Ovary (tissue), 9 donors: ENCODE measurements around the gene DMGDH. TPM values are rescaled to one million over a fixed set of nuclear protein-coding genes. Genes with fewer than 3 reads are reported as not detected.

Source experiments
- DNase-seq, 5 donors: peaks; one replicate each; pipeline ENCODE4 v3.0.0-alpha.2; 2019 to 2020
- H3K27ac ChIP-seq, 2 donors: fragments of 200-600 bp; one replicate each; pipeline versions ENCODE4 v1.5.1 to v1.8.0; 2019 to 2022
- H3K27me3 ChIP-seq: fragments of 200-600 bp; one replicate; pipeline ENCODE4 v1.8.0; 2022
- H3K36me3 ChIP-seq: fragments of 200-600 bp; sonication (generic); one replicate; pipeline ENCODE4 v1.5.1; 2019
- H3K4me1 ChIP-seq: one replicate; pipeline ENCODE4 v1.8.1; 2013; ENCODE audit warnings: mild to moderate bottlenecking, moderate library complexity; ENCODE audit not compliant: insufficient read depth
- H3K4me3 ChIP-seq: fragments of 200-600 bp; sonication (generic); one replicate; pipeline ENCODE4 v1.5.1; 2017
- H3K9me3 ChIP-seq, 2 donors: fragments of 200-600 bp in 1 of 2; sonication (generic) in 1 of 2; one replicate each; pipeline versions ENCODE4 v1.5.1 to v1.8.1; 2013 to 2019; ENCODE audit warnings: mild to moderate bottlenecking in 1 of 2, moderate library complexity in 1 of 2
- EP300 ChIP-seq: sonication (generic); formaldehyde crosslinking; IDR thresholded peaks from one replicate; pipeline ENCODE4 v1.6.1; 2017; ENCODE audit warnings: antibody characterized with exemption
- POLR2A ChIP-seq: fragments of 450-650 bp; IDR thresholded peaks from one replicate; pipeline ENCODE4 v1.6.1; 2017; ENCODE audit warnings: antibody characterized with exemption, mild to moderate bottlenecking, moderate library complexity
- WGBS, 3 donors: extraction: QIAGEN DNeasy Blood & Tissue Kit in 1 of 3; methylation state at CpG; one replicate each; pipeline versions ENCODE4 v1.1.5 to v1.1.7; 2013 to 2017; 5-methylcytosine and 5-hydroxymethylcytosine counted together
- intact Hi-C, 4 donors: fragments of 100-400 bp; cut with DNase I; formaldehyde crosslinking; loops; one replicate each; pipeline versions ENCODE4 v1.11.0 to v1.15.1; 2022 to 2023
- polyA plus RNA-seq, 2 donors: library from polyadenylated mRNA; stranded (reverse); fragments of 200-250 nt in 1 of 2; fragments of 350-450 nt in 1 of 2; fragmentation: Illumina TruSeq in 1 of 2; extraction: RNeasy Lipid Tissue Mini Kit (QIAGEN cat#74804) in 1 of 2; gene quantifications; one replicate each; pipeline ENCODE4 v1.2.3, GENCODE V29; 2013 to 2014
- total RNA-seq, 7 donors: library from RNA; depleted of rRNA in 2 of 7; stranded (reverse); fragments of >200 nt in 2 of 7; fragmentation: NEBNext Ultra II Directional in 3 of 7; extraction: Animal tissue kit (Norgen Biotek cat#: 25700) in 3 of 7; gene quantifications; one replicate each; pipeline versions ENCODE4 v1.1.0 to v1.2.4, GENCODE V29; 2016 to 2023
- TF ChIP-seq, protein P1 (sequence below), 3 donors: fragments of 450-650 bp in 2 of 3; fragments of 200-600 bp in 1 of 3; IDR thresholded peaks; one replicate each; pipeline versions ENCODE4 v1.5.1 to v1.8.0; 2016 to 2022; ENCODE audit warnings: antibody characterized with exemption in 3 of 3, mild to moderate bottlenecking in 1 of 3
- donor health status: DM: no; HTN: no; CAD: no; lungs with moderate emphysema.
- donor health status: DM: no; HTN: no; CAD: no.
- donor health status: Bipolar disorder and iron deficiency.
- donor health status: DM: yes; HTN: yes; CAD: no.
- donor health status: DM: no; HTN: no; CAD: no.
- donor health status: DM: yes; HTN: yes; CAD: no.

DMGDH gene
- total and polyA plus RNA-seq, 9 donors: 2.1 to 5.8 (median 4.2) TPM

DNA sequence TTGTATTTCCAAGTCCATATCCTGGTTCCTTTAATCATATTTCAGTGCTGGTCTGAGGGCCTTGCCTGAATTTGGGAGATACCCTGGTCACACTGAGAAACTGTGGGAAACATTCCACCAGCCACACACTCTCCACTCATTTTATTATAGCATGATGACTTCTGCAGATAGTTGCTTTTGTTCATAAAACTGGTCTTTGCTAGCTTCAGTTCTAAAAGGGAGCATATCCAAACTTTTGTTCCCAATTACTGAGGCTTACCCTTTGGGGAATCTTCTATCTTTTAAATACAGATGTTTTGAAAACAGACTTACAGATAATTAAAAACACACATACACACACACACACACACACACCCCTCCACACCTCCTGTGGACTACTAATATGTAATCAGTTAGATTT is 21.0 kb downstream of the DMGDH start:
- no peaks in the 10 kb centered on the region for H3K9me3 ChIP-seq
- no peaks in the 10 kb centered on the region for H3K36me3 ChIP-seq
- TF ChIP-seq POLR2A (no peak), EP300 (no peak)
- TF ChIP-seq, protein P1, sequence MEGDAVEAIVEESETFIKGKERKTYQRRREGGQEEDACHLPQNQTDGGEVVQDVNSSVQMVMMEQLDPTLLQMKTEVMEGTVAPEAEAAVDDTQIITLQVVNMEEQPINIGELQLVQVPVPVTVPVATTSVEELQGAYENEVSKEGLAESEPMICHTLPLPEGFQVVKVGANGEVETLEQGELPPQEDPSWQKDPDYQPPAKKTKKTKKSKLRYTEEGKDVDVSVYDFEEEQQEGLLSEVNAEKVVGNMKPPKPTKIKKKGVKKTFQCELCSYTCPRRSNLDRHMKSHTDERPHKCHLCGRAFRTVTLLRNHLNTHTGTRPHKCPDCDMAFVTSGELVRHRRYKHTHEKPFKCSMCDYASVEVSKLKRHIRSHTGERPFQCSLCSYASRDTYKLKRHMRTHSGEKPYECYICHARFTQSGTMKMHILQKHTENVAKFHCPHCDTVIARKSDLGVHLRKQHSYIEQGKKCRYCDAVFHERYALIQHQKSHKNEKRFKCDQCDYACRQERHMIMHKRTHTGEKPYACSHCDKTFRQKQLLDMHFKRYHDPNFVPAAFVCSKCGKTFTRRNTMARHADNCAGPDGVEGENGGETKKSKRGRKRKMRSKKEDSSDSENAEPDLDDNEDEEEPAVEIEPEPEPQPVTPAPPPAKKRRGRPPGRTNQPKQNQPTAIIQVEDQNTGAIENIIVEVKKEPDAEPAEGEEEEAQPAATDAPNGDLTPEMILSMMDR (IDR thresholded peaks at IDR 0.05): no peak
- no peak overlapping the region for H3K4me3 ChIP-seq
- H3K27me3 ChIP-seq: no peaks in the 10 kb centered on the region
- DNase-seq: no peak
- H3K4me1 ChIP-seq: no peaks in the 10 kb centered on the region
- intact Hi-C loops: no loop called here
- no peak overlapping the region for H3K27ac ChIP-seq

DNA sequence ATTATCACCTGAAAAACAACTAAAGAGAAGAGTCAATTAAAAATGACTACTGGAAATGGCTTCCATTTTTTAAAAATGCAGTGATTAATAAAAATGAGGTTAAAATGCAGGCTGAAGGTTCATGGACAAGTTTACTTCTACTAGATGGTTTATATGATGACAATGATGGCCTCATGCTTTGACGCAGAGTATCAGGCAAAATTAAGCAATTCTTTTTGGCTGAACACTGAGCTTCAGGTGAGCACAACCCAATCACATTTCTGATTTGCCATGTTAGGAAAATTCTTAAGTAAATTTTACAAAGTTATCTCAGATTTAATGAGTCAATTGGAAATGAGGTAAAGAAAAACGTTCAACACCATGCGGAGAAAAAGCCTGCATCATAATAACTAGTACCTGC is 22.3 kb downstream of the DMGDH start:
- DNase-seq: no peak
- Histone ChIP-seq H3K27me3 (no peaks in the 10 kb centered on the region), H3K4me1 (no peaks in the 10 kb centered on the region), H3K36me3 (no peaks in the 10 kb centered on the region), H3K27ac (no peak overlapping the region), H3K4me3 (no peak overlapping the region), H3K9me3 (no peaks in the 10 kb centered on the region)
- 87 to 92% (median 90%) methylated on average over 3 of the region's 3 CpGs for WGBS, 3 donors
- intact Hi-C loops: no loop called here
- TF ChIP-seq POLR2A: no peak
- TF ChIP-seq, protein P1 (IDR thresholded peaks at IDR 0.05): no peak
- no peak for TF ChIP-seq EP300

GRCh38 chr5:79042188-79042587 is 27.3 kb downstream of the DMGDH start:
- intact Hi-C loops: no loop called here
- Histone ChIP-seq H3K4me3 (no peak overlapping the region), H3K27ac (no peak overlapping the region), H3K9me3 (no peaks in the 10 kb centered on the region), H3K36me3 (no peaks in the 10 kb centered on the region), H3K27me3 (no peaks in the 10 kb centered on the region), H3K4me1 (no peaks in the 10 kb centered on the region)
- TF ChIP-seq, protein P1 (IDR thresholded peaks at IDR 0.05): no peak
- no peak for TF ChIP-seq EP300
- TF ChIP-seq POLR2A: no peak
- 87 to 93% (median 89%) methylated on average over 3 of the region's 3 CpGs for WGBS, 3 donors
- DNase-seq: no peak

DNA sequence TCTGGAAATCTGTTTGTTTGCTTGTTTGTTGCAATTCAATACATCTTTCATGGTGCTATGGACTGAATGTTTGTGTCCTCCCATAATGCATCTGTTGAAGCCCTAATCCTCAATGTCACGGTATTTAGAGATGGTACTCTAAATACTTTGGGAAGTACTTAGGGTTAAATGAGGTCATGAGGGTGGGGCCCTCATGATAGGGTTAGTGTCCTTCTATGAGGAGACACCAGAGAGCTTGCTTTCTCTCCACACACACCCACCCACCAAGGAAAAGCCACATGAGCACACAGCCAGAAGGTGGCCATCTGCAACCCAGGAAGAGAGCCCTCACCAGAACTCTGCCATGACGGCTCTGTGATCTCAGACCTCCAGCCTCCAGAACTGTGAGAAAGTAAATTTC is 32.7 kb downstream of the DMGDH start:
- no peak for TF ChIP-seq POLR2A

DNA sequence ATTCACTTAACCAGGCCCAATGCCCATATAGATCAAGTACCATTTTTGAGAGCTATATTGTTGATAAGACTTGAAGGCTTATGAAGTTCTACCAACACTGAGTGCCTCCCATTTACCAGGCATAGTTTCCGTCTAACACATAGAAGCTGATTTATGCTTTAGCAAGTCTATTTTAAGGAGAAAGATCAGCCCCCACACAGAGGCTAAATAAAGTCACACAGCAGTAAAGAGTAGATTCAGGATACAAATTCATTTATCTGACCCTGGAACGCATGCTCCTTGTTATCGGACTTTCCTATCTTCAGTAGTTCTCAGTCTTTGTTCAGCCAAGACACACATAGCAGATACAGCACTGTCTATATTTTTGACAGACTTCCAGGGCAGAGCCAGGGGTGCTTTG is 34.2 kb downstream of the DMGDH start:
- no peaks in the 10 kb centered on the region for H3K27me3 ChIP-seq
- H3K4me1 ChIP-seq: no peaks in the 10 kb centered on the region
- 78 to 88% (median 82%) methylated on average over 3 of the region's 3 CpGs for WGBS, 3 donors
- no peak for DNase-seq
- no peak overlapping the region for H3K4me3 ChIP-seq
- no peak overlapping the region for H3K27ac ChIP-seq
- H3K36me3 ChIP-seq: no peaks in the 10 kb centered on the region
- TF ChIP-seq POLR2A: no peak
- TF ChIP-seq, protein P1 (IDR thresholded peaks at IDR 0.05): no peak
- no peak for TF ChIP-seq EP300
- H3K9me3 ChIP-seq: no peaks in the 10 kb centered on the region
- intact Hi-C loops: no loop called here

More for the DNA sequence above, 32.7 kb downstream of the DMGDH start:
- 96 to 100% (median 98%) methylated on average over 2 of the region's 2 CpGs for WGBS, 3 donors
- H3K27me3 ChIP-seq: no peaks in the 10 kb centered on the region
- H3K4me3 ChIP-seq: no peak overlapping the region
- H3K36me3 ChIP-seq: no peaks in the 10 kb centered on the region
- intact Hi-C loops: no loop called here
- no peaks in the 10 kb centered on the region for H3K9me3 ChIP-seq
- H3K4me1 ChIP-seq: no peaks in the 10 kb centered on the region
- no peak overlapping the region for H3K27ac ChIP-seq
- no peak for DNase-seq
